Panc1 (cell line): ENCODE results near the gene MGST2. TPM values are rescaled to one million over a fixed set of nuclear protein-coding genes. Genes with fewer than 3 reads are reported as not detected.

Experiments
- ATAC-seq: fragments of 200-7000 bp; cut with Tn5 transposase; 2 replicates; pipeline ENCODE4 v1.9.1; 2020; ENCODE audit warnings: mild to moderate bottlenecking, moderate library complexity
- BruUV-seq: library from RNA; stranded (reverse); fragments of 400-500 nt; replicated peaks from 2 replicates; lab custom pipeline; 2021; lab: Mats Ljungman, UMichigan
- CTCF ChIA-PET: fragments of 300-600 bp; sonication (Branson Sonifier 250); formaldehyde crosslinking; loops from one replicate; lab custom pipeline; 2022; ENCODE audit warnings: antibody characterized with exemption; lab: Charles Lee
- POLR2A ChIA-PET: fragments of 300-600 bp; sonication (Branson Sonifier 250); formaldehyde crosslinking; loops from one replicate; lab custom pipeline; 2022; ENCODE audit warnings: antibody characterized with exemption; lab: Charles Lee
- DNase-seq: peaks from one replicate; pipeline ENCODE4 v3.0.0-alpha.2; 2010; ENCODE audit warnings: low read depth, low spot score
- H3K27ac ChIP-seq: 2 replicates; pipeline ENCODE4 v1.5.1; 2011; ENCODE audit warnings: mild to moderate bottlenecking, low read length, inconsistent platforms
- H3K27me3 ChIP-seq: fragments of 200-500 bp; sonication (Bioruptor generic); 2 replicates; pipeline ENCODE4 v1.6.0; 2014; ENCODE audit warnings: low read length, inconsistent platforms; ENCODE audit not compliant: control insufficient read depth, insufficient read depth
- H3K36me3 ChIP-seq: fragments of 200-500 bp; sonication (Bioruptor generic); 2 replicates; pipeline ENCODE4 v1.5.1; 2014; ENCODE audit warnings: inconsistent platforms, mild to moderate bottlenecking, low read length, moderate library complexity; ENCODE audit not compliant: control insufficient read depth, insufficient read depth
- H3K4me1 ChIP-seq: 2 replicates; pipeline ENCODE4 v1.5.1; 2011; ENCODE audit warnings: inconsistent platforms, mild to moderate bottlenecking, low read length, moderate library complexity; ENCODE audit not compliant: control insufficient read depth, insufficient read depth
- H3K4me3 ChIP-seq, 2 experiments: 2 replicates each; pipeline ENCODE4 v1.5.1; 2011 to 2012; ENCODE audit warnings: low read depth in 2 of 2, low read length in 2 of 2, mild to moderate bottlenecking in 2 of 2, inconsistent platforms in 1 of 2, moderate library complexity in 1 of 2
- H3K9me3 ChIP-seq: fragments of 200-500 bp; sonication (Bioruptor generic); 2 replicates; pipeline ENCODE4 v1.5.1; 2014; ENCODE audit warnings: low read depth, mild to moderate bottlenecking, inconsistent platforms, low read length, moderate library complexity; ENCODE audit not compliant: control insufficient read depth, insufficient read depth
- POLR2AphosphoS5 ChIP-seq: IDR thresholded peaks from 2 replicates; pipeline ENCODE4 v1.6.1; 2012; ENCODE audit warnings: mild to moderate bottlenecking, low read depth, low read length, moderate library complexity
- SIN3A ChIP-seq: IDR thresholded peaks from 2 replicates; pipeline ENCODE4 v1.6.1; 2012; ENCODE audit warnings: low read depth, mild to moderate bottlenecking, low read length, moderate library complexity, borderline replicate concordance; ENCODE audit not compliant: insufficient read depth
- TCF7L2 ChIP-seq: IDR thresholded peaks from 2 replicates; pipeline ENCODE4 v1.6.1; 2011; ENCODE audit warnings: mild to moderate bottlenecking, low read depth, low read length, inconsistent platforms
- in situ Hi-C: cut with HindIII; loops from 2 replicates; pipeline ENCODE4 v1.10.0; 2016; ENCODE audit warnings: low sequenced_read_pairs, low pct_unique_long_range_greater_than_20kb
- intact Hi-C: fragments of 100-400 bp; cut with micrococcal nuclease; formaldehyde crosslinking; loops from one replicate; pipeline ENCODE4 v1.10.0; 2022; ENCODE audit not compliant: unreplicated experiment
- total RNA-seq: library from RNA; stranded (reverse); gene quantifications from one replicate; pipeline ENCODE4 v1.2.1, GENCODE V29; 2021; ENCODE audit not compliant: unreplicated experiment
- TF ChIP-seq, protein P1 (sequence below), 2 experiments: IDR thresholded peaks; 2 replicates each; pipeline ENCODE4 v1.6.1; 2011 to 2012; ENCODE audit warnings: low read depth in 2 of 2, control low read depth in 1 of 2, low read length in 1 of 2, mild to moderate bottlenecking in 1 of 2, moderate library complexity in 1 of 2; ENCODE audit not compliant: insufficient read depth in 1 of 2
- TF ChIP-seq, protein P2 (sequence below): fragments of 450-650 bp; IDR thresholded peaks from 2 replicates; pipeline ENCODE4 v1.5.1; 2017; ENCODE audit warnings: mild to moderate bottlenecking

The MGST2 gene
- total RNA-seq, 1 experiment from 2014 or later: 17.4 TPM

DNA sequence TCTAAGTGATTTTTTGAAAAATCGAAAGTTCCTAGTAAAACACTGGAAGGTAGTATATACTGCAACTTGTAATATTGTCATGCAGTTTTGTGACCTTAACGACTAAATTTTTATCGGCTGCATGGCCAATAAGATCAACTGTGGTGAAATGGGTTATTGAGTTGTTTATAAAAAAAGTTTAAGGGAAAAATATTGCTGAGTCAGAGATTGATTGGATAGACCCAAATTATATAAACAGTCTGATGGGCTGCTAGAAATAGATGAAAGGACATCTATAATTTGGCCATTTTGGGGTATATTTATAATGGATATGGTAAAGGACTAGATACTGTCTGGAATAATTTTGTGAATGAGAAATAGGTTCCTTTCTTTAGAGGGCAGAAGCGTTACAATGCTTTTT lies 56.2 kb downstream of the MGST2 start:
- H3K27ac ChIP-seq: no peak overlapping the region
- in situ Hi-C loops: no loop called here
- DNase-seq (no peak), ATAC-seq (no peak)
- intact Hi-C loops: no loop called here
- TF ChIP-seq, protein P1, sequence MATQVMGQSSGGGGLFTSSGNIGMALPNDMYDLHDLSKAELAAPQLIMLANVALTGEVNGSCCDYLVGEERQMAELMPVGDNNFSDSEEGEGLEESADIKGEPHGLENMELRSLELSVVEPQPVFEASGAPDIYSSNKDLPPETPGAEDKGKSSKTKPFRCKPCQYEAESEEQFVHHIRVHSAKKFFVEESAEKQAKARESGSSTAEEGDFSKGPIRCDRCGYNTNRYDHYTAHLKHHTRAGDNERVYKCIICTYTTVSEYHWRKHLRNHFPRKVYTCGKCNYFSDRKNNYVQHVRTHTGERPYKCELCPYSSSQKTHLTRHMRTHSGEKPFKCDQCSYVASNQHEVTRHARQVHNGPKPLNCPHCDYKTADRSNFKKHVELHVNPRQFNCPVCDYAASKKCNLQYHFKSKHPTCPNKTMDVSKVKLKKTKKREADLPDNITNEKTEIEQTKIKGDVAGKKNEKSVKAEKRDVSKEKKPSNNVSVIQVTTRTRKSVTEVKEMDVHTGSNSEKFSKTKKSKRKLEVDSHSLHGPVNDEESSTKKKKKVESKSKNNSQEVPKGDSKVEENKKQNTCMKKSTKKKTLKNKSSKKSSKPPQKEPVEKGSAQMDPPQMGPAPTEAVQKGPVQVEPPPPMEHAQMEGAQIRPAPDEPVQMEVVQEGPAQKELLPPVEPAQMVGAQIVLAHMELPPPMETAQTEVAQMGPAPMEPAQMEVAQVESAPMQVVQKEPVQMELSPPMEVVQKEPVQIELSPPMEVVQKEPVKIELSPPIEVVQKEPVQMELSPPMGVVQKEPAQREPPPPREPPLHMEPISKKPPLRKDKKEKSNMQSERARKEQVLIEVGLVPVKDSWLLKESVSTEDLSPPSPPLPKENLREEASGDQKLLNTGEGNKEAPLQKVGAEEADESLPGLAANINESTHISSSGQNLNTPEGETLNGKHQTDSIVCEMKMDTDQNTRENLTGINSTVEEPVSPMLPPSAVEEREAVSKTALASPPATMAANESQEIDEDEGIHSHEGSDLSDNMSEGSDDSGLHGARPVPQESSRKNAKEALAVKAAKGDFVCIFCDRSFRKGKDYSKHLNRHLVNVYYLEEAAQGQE (IDR thresholded peaks at IDR 0.05; ENCODE audit: insufficient read depth in 1 of 2, low read depth in 2 of 2, low read length in 1 of 2): no peak
- TF ChIP-seq POLR2AphosphoS5 (no peak), SIN3A (no peak)
- TF ChIP-seq, protein P2, sequence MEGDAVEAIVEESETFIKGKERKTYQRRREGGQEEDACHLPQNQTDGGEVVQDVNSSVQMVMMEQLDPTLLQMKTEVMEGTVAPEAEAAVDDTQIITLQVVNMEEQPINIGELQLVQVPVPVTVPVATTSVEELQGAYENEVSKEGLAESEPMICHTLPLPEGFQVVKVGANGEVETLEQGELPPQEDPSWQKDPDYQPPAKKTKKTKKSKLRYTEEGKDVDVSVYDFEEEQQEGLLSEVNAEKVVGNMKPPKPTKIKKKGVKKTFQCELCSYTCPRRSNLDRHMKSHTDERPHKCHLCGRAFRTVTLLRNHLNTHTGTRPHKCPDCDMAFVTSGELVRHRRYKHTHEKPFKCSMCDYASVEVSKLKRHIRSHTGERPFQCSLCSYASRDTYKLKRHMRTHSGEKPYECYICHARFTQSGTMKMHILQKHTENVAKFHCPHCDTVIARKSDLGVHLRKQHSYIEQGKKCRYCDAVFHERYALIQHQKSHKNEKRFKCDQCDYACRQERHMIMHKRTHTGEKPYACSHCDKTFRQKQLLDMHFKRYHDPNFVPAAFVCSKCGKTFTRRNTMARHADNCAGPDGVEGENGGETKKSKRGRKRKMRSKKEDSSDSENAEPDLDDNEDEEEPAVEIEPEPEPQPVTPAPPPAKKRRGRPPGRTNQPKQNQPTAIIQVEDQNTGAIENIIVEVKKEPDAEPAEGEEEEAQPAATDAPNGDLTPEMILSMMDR: no peak
- H3K4me3 ChIP-seq: no peak overlapping the region
- H3K4me1 ChIP-seq: no peaks in the 10 kb centered on the region
- no peaks in the 10 kb centered on the region for H3K27me3 ChIP-seq
- POLR2A ChIA-PET: no interaction called here
- no TSS peak for BruUV-seq
- no peaks in the 10 kb centered on the region for H3K36me3 ChIP-seq
- H3K9me3 ChIP-seq: no peaks in the 10 kb centered on the region
- CTCF ChIA-PET: no interaction called here

DNA sequence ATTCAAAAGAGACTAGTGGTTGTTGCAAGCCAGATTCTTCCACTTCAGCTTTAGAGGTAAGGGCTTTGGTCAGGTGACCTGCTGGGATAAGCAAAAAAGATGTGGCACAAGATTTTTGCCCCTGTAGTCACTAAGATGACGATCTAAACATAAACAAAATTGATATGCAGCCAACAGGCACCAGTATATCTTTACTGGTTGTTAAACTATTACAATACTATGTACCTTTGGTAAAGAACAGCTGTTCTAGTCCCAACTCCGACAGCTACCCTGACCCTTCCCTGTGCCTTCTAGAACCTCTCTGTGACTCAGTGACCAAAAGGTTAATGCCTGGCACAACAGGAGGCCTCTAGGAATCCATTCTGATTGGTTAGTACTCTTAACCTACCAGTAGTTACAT lies 59.6 kb downstream of the MGST2 start:
- no peaks in the 10 kb centered on the region for H3K9me3 ChIP-seq
- ChIA-PET CTCF (no interaction called here), POLR2A (no interaction called here)
- no peaks in the 10 kb centered on the region for H3K4me1 ChIP-seq
- ATAC-seq (no peak), DNase-seq (no peak)
- H3K36me3 ChIP-seq: no peaks in the 10 kb centered on the region
- TF ChIP-seq POLR2AphosphoS5 (no peak), TCF7L2 (no peak), SIN3A (no peak)
- TF ChIP-seq, protein P1 (IDR thresholded peaks at IDR 0.05; ENCODE audit: insufficient read depth in 1 of 2, low read depth in 2 of 2, low read length in 1 of 2): no peak
- TF ChIP-seq, protein P2: no peak
- intact Hi-C loops: no loop called here
- in situ Hi-C loops: no loop called here
- BruUV-seq: no TSS peak
- H3K4me3 ChIP-seq: no peak overlapping the region
- no peak overlapping the region for H3K27ac ChIP-seq
- H3K27me3 ChIP-seq: no peaks in the 10 kb centered on the region
